GM12873 (cell line): ENCODE data around the gene ACP5.
A peak's percentile ranks its signal among the peaks of the same experiment; 100 is the strongest.

Experiments
- CTCF ChIP-seq: IDR thresholded peaks from 2 replicates; pipeline ENCODE4 v1.5.1; 2012; ENCODE audit warnings: low read depth, mild to moderate bottlenecking, moderate library complexity, low read length, control low read depth; ENCODE audit not compliant: insufficient read depth; ENCODE audit errors: missing control alignments

Gene ACP5

GRCh38 chr19:11555246-11555645, 22.2 kb downstream of the ACP5 start:
- TF ChIP-seq CTCF, result no peak

GRCh38 chr19:11554160-11554559, 23.3 kb downstream of the ACP5 start:
- TF ChIP-seq CTCF, result no peak

GRCh38 chr19:11552666-11553372, 24.6 kb downstream of the ACP5 start:
- TF ChIP-seq CTCF, result no peak

- TF ChIP-seq CTCF, result peak; percentile 54
Measured at GRCh38 chr19:11551603-11552235, 25.7 kb downstream of the ACP5 start.

- TF ChIP-seq CTCF, result no peak
Measured at GRCh38 chr19:11550265-11550664, 27.2 kb downstream of the ACP5 start.

- no peak for TF ChIP-seq CTCF
Measured at GRCh38 chr19:11549386-11549953, 28.0 kb downstream of the ACP5 start.

- TF ChIP-seq CTCF, result no peak
Measured at GRCh38 chr19:11547929-11548700, 29.3 kb downstream of the ACP5 start.
